ENCODE results near the gene PTGDS.

The PTGDS gene

DNA sequence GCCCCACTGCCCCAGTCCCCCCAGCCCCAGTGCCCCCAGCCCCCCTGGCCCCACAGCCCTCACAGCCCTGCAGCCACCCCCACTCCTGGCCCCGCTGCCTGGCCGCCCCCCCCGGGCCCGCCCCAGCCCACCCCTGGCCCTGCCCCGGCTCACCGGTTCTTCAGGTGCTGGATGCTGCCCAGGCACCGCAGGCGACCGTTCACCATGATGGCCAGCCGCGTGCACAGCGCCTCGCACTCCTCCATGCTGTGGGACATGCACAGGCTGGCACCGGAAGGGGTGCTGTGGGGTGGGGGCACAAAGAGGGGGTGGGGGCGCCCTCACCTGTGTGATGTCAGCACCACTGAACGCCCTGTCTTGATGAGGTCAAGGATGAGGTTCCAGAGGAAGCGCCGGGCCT is 31.9 kb downstream of the PTGDS start:
- no peaks in the 10 kb centered on the region for H4K20me1 ChIP-seq (ENCODE audit: insufficient read depth, low read length)
- ATAC-seq (ENCODE audit: insufficient read depth, low read depth) (no peak), DNase-seq (no peak)
- TF ChIP-seq, protein P1, sequence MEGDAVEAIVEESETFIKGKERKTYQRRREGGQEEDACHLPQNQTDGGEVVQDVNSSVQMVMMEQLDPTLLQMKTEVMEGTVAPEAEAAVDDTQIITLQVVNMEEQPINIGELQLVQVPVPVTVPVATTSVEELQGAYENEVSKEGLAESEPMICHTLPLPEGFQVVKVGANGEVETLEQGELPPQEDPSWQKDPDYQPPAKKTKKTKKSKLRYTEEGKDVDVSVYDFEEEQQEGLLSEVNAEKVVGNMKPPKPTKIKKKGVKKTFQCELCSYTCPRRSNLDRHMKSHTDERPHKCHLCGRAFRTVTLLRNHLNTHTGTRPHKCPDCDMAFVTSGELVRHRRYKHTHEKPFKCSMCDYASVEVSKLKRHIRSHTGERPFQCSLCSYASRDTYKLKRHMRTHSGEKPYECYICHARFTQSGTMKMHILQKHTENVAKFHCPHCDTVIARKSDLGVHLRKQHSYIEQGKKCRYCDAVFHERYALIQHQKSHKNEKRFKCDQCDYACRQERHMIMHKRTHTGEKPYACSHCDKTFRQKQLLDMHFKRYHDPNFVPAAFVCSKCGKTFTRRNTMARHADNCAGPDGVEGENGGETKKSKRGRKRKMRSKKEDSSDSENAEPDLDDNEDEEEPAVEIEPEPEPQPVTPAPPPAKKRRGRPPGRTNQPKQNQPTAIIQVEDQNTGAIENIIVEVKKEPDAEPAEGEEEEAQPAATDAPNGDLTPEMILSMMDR (IDR thresholded peaks at IDR 0.05; ENCODE audit: borderline replicate concordance, extremely low read depth, low read length, poor library complexity, severe bottlenecking), result no peak
- TF ChIP-seq EZH2 (IDR thresholded peaks at IDR 0.05; ENCODE audit: borderline replicate concordance, low read depth, low read length, severe bottlenecking), result no peak
- H3K79me2 ChIP-seq (ENCODE audit: insufficient read depth, low read length), result no peaks in the 10 kb centered on the region
- H3K27me3 ChIP-seq (ENCODE audit: insufficient read depth, low read length, poor library complexity), result no peaks in the 10 kb centered on the region
- H3K9ac ChIP-seq (ENCODE audit: low read depth, low read length), result no peak overlapping the region
- no peak overlapping the region for H3K4me3 ChIP-seq (ENCODE audit: low read depth in 1 of 2, low read length in 2 of 2)
- H3K4me1 ChIP-seq (ENCODE audit: insufficient read depth, low read length), result no peaks in the 10 kb centered on the region
- no peaks in the 10 kb centered on the region for H3K36me3 ChIP-seq (ENCODE audit: insufficient read depth, low read length)
- H3K27ac ChIP-seq (ENCODE audit: low read length), result no peak overlapping the region
- no peaks in the 10 kb centered on the region for H3K9me3 ChIP-seq (ENCODE audit: insufficient read depth, low read length, severe bottlenecking)
- H3K4me2 ChIP-seq (ENCODE audit: insufficient read depth, low read length), result no peak overlapping the region
- H2AFZ ChIP-seq (ENCODE audit: low read depth, low read length), result no peak overlapping the region

DNA sequence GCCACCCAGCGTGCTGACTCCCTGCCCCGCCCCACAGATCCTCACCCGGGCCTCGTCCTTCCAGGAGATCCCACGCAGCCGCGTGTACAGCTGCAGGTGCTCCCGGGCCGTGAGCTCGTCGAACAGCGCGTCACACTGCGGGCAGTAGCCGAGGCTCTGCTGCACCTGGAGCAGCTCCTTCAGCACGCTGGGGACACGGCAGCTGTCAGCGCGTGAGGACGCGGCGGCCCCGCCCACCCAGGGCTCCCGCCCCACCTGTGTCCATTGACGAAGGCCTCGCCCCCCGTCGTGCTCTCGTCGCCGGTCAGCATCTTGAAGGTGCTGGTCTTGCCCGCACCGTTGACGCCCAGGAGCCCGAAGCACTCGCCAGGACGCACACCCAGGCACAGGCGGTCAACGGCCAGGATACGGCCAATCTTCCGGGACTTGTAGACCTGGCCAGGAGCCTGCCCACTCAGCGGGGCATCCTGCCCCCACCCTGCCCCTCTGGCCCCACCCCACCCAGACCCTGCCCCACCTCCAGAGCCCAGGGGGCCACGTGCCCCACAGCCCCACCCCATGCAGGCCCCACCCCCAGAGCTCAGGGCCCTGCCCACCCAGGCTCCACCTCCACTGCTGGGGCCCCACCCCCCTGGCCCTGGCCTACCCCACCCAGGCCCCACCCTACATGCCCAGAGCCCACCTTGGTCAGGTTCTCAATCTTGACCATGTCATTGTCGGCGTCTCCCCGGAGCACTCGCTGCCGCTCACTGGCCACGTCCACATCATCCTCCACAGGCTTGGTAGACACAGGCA is 32.8 kb downstream of the PTGDS start:
- no peaks in the 10 kb centered on the region for H4K20me1 ChIP-seq (ENCODE audit: insufficient read depth, low read length)
- H3K4me3 ChIP-seq (ENCODE audit: low read depth in 1 of 2, low read length in 2 of 2), result no peak overlapping the region
- no peak overlapping the region for H3K9ac ChIP-seq (ENCODE audit: low read depth, low read length)
- H3K9me3 ChIP-seq (ENCODE audit: insufficient read depth, low read length, severe bottlenecking), result no peaks in the 10 kb centered on the region
- H3K36me3 ChIP-seq (ENCODE audit: insufficient read depth, low read length), result no peaks in the 10 kb centered on the region
- TF ChIP-seq, protein P1 (IDR thresholded peaks at IDR 0.05; ENCODE audit: borderline replicate concordance, extremely low read depth, low read length, poor library complexity, severe bottlenecking), result no peak
- no peak for TF ChIP-seq EZH2 (IDR thresholded peaks at IDR 0.05; ENCODE audit: borderline replicate concordance, low read depth, low read length, severe bottlenecking)
- H3K4me2 ChIP-seq (ENCODE audit: insufficient read depth, low read length), result no peak overlapping the region
- no peaks in the 10 kb centered on the region for H3K27me3 ChIP-seq (ENCODE audit: insufficient read depth, low read length, poor library complexity)
- H3K27ac ChIP-seq (ENCODE audit: low read length), result no peak overlapping the region
- ATAC-seq (ENCODE audit: insufficient read depth, low read depth), result 0 out of 3 replicates have a peak, but pooled peaks have one; percentile 31
- DNase-seq, result no peak
- no peaks in the 10 kb centered on the region for H3K79me2 ChIP-seq (ENCODE audit: insufficient read depth, low read length)
- H2AFZ ChIP-seq (ENCODE audit: low read depth, low read length), result no peak overlapping the region
- no peaks in the 10 kb centered on the region for H3K4me1 ChIP-seq (ENCODE audit: insufficient read depth, low read length)

DNA sequence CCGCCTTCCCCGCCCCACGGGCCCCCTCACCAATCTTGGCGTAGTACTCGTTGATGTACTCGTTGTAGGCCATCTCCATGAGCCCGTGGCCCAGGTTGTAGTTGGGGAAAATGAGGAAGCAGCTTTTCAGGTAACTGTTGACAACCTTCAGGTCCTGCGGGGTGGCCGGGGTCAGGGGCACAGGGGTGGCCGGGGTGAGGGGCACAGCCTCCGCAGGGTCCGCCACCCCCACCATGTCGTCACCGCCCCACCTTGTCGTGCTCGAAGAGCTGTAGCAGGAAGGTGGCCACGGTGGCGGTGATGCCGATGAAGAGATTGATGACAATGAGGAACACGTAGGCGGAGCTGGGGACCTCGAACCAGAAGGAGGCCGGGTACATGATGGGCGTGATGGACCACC is 33.9 kb downstream of the PTGDS start:
- Histone ChIP-seq H3K9ac (ENCODE audit: low read depth, low read length) (no peak overlapping the region), H3K27ac (ENCODE audit: low read length) (no peak overlapping the region), H4K20me1 (ENCODE audit: insufficient read depth, low read length) (no peaks in the 10 kb centered on the region), H3K9me3 (ENCODE audit: insufficient read depth, low read length, severe bottlenecking) (no peaks in the 10 kb centered on the region), H3K36me3 (ENCODE audit: insufficient read depth, low read length) (no peaks in the 10 kb centered on the region; the same call in 1 of the 2 replicates), H2AFZ (ENCODE audit: low read depth, low read length) (no peak overlapping the region), H3K4me3 (ENCODE audit: low read depth in 1 of 2, low read length in 2 of 2) (no peak overlapping the region), H3K4me1 (ENCODE audit: insufficient read depth, low read length) (no peaks in the 10 kb centered on the region), H3K79me2 (ENCODE audit: insufficient read depth, low read length) (no peaks in the 10 kb centered on the region), H3K27me3 (ENCODE audit: insufficient read depth, low read length, poor library complexity) (no peaks in the 10 kb centered on the region), H3K4me2 (ENCODE audit: insufficient read depth, low read length) (no peak overlapping the region)
- DNase-seq (no peak), ATAC-seq (ENCODE audit: insufficient read depth, low read depth) (no peak)
- TF ChIP-seq, protein P1 (IDR thresholded peaks at IDR 0.05; ENCODE audit: borderline replicate concordance, extremely low read depth, low read length, poor library complexity, severe bottlenecking), result no peak
- no peak for TF ChIP-seq EZH2 (IDR thresholded peaks at IDR 0.05; ENCODE audit: borderline replicate concordance, low read depth, low read length, severe bottlenecking)

All from DND-41 (cell line).